Stromal cell of bone marrow (primary cell): ENCODE measurements around the gene ARR3.
"Not testable (repeated sequence)": the region's sequence is repeated elsewhere in the genome, so short reads cannot be mapped to it uniquely, and the experiment has no call there.

Experiments used
- DNase-seq: peaks from one replicate; pipeline ENCODE4 v3.0.0-alpha.2; 2012; ENCODE audit warnings: low read depth

Gene ARR3

GRCh38 chrX:70280573-70280972 is 12.4 kb downstream of the ARR3 start:
- DNase-seq, result no peak

- no peak for DNase-seq
Measured at GRCh38 chrX:70281951-70282350, 13.8 kb downstream of the ARR3 start, which contains the start of gene RAB41. Gene RAB41 (plus strand): TSS chrX:70282172. CDS start chrX:70282218, 46 bp downstream.

DNA sequence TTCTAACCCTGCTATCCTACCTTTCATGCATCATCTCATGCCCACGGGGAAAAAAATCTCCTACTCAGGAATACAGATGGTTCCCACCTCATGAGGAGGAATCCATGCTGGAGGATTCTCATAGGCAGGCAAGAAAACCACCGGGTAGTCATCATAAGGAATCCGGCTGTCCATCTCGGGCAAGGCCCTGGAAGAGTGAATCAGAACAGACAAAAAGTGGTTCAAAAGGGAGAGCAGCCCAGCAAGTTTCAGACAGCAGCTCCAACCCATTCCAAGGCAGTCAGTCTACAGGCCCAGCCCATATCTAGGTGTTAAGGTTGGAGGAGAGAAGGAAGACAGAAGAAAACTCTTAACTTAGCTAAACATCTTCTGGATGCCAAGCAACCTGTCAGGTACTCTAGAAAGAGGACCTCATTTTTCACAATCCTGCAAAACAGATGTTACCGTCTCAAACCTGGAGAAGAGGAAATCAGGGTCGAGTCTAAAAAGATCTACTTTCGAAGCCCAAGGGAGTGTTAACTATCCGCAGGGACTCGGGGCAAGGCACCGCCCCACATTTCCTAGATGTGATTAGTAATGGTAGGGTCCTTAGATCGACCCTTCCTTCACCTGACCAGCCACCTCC is 21.1 kb downstream of the ARR3 start:
- DNase-seq, result no peak

GRCh38 chrX:70289793-70290770 is 21.9 kb downstream of the ARR3 start, which contains the start of the genes KIF4A and PDZD11:
Gene KIF4A (plus strand): TSS chrX:70290104. CDS start chrX:70290459, 355 bp downstream.
Gene PDZD11 (minus strand): TSS chrX:70289927. CDS start chrX:70289341, 586 bp downstream.
- DNase-seq, result peak; percentile 67

- no peak for DNase-seq
Measured at GRCh38 chrX:70292788-70293187, 24.7 kb downstream of the ARR3 start.

- DNase-seq, result no peak
Measured at GRCh38 chrX:70293621-70294020, 25.5 kb downstream of the ARR3 start.

DNA sequence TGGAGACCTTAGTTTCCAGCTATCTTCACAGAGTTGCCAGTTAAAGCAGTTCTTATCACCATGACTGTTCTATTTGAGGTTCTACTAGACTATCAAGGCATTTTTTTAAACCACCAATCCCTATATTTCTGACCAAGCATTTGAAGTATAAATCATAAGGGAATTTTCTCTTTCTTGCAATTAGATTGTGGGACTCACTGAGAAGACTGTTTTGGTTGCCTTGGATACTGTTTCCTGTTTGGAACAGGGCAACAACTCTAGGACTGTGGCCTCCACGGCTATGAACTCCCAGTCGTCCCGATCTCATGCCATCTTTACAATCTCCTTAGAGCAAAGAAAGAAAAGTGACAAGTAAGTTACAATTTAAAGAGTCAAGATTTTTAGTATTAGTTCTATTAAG is 33.6 kb downstream of the ARR3 start:
- DNase-seq, result peak; percentile 54

GRCh38 chrX:70313503-70313902 is 45.4 kb downstream of the ARR3 start:
- no peak for DNase-seq

GRCh38 chrX:70322784-70323183 is 54.6 kb downstream of the ARR3 start:
- no peak for DNase-seq

DNA sequence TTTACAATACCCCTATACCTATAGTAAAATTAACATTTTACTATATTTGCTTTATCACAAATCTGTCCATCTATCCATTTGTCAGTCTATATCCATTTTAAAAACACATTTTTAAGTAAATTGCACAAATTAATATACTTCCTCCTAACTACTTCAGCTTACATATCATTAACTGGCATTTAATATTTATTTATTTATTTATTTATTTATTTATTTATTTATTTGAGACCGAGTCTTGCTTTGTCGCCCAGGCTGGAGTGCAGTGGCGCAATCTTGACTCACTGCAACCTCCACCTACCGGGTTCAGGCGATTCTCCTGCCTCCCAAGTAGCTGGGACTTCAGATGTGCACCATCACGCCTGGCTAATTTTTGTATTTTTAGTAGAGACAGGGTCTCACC is 55.5 kb downstream of the ARR3 start:
- DNase-seq, result not testable (repeated sequence)

- DNase-seq, result no peak
Measured at GRCh38 chrX:70324326-70324725, 56.2 kb downstream of the ARR3 start.

DNA sequence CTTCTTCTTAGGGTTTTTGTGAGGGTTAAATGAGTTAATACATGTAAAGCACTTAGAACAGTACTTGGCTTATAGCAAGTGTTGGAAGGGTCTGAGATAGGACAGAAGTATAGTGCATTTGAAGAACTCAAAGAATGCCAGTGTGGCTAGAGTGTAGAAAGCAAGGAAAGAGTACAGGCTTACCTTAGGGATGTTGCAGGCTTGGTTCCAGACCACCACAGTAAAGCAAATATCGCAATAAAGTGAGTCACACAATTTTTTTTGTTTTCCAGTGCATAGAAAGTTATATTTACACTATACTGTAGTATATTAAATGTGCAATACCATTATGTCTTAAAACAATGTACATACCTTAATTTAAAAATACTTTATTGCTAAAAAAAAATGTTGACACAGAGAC is 63.0 kb downstream of the ARR3 start:
- no peak for DNase-seq
